HG03135 (cell line): ENCODE data around the gene TNFSF10.
A peak's percentile ranks its signal among the peaks of the same experiment; 100 is the strongest.
"Not testable (repeated sequence)": the region's sequence is repeated elsewhere in the genome, so short reads cannot be mapped to it uniquely, and the experiment has no call there.

Experiments
- ATAC-seq: cut with Tn5 transposase; IDR thresholded peaks from one replicate; pipeline ENCODE4 v1.9.1; 2021; ENCODE audit warnings: mild to moderate bottlenecking, moderate library complexity; ENCODE audit not compliant: unreplicated experiment

TNFSF10 gene

GRCh38 chr3:172522871-172523818 is at the start of gene TNFSF10:
TNFSF10 (minus strand) TSS chr3:172523430; CDS start chr3:172523384, 46 bp downstream.
- peak; percentile 88 for ATAC-seq

GRCh38 chr3:172569128-172570008 is 46.1 kb upstream of the TNFSF10 start:
- no peak for ATAC-seq

- ATAC-seq, result no peak
These were observed 45.5 kb upstream of the TNFSF10 start for GRCh38 chr3:172568701-172569100.

- not testable (repeated sequence) for ATAC-seq
These were observed 43.6 kb upstream of the TNFSF10 start for GRCh38 chr3:172566785-172567184.

- no peak for ATAC-seq
These were observed 41.3 kb upstream of the TNFSF10 start for GRCh38 chr3:172564499-172564898.

- ATAC-seq, result peak; percentile 84
These were observed 39.9 kb upstream of the TNFSF10 start for GRCh38 chr3:172562871-172563865.

GRCh38 chr3:172561897-172562640 is 38.8 kb upstream of the TNFSF10 start:
- no peak for ATAC-seq

- ATAC-seq, result no peak
These were observed 37.4 kb upstream of the TNFSF10 start for GRCh38 chr3:172560586-172560985.

- no peak for ATAC-seq
These were observed 36.8 kb upstream of the TNFSF10 start for GRCh38 chr3:172560026-172560425.

GRCh38 chr3:172559020-172559419 is 35.8 kb upstream of the TNFSF10 start:
- no peak for ATAC-seq

GRCh38 chr3:172557515-172558220 is 34.4 kb upstream of the TNFSF10 start:
- no peak for ATAC-seq

GRCh38 chr3:172553526-172554252 is 30.5 kb upstream of the TNFSF10 start:
- no peak for ATAC-seq

- ATAC-seq, result no peak
These were observed 29.4 kb upstream of the TNFSF10 start for GRCh38 chr3:172552607-172553006.

GRCh38 chr3:172551874-172552273 is 28.6 kb upstream of the TNFSF10 start:
- ATAC-seq, result no peak

- ATAC-seq, result no peak
These were observed 27.2 kb upstream of the TNFSF10 start for GRCh38 chr3:172550347-172550943.

- ATAC-seq, result no peak
These were observed 25.9 kb upstream of the TNFSF10 start for GRCh38 chr3:172549144-172549543.

- ATAC-seq, result peak; percentile 60
These were observed 23.5 kb upstream of the TNFSF10 start for GRCh38 chr3:172546628-172547214.

- no peak for ATAC-seq
These were observed 22.9 kb upstream of the TNFSF10 start for GRCh38 chr3:172546105-172546504.
